ENCODE results near the gene ANO1. TPM values are rescaled to one million over a fixed set of nuclear protein-coding genes. Genes with fewer than 3 reads are reported as not detected.

ANO1 gene
- total and polyA plus RNA-seq, 2 of the 8 experiments (the other 6 are each of a cell fraction or from before 2014, with no cell fraction given) = 4.7 to 5.0 TPM

- TF ChIP-seq KDM4A (IDR thresholded peaks at IDR 0.05; ENCODE audit: low read depth, low read length, severe bottlenecking) = no peak
Measured at GRCh38 chr11:70120674-70121073, 42.6 kb downstream of the ANO1 start (continued).
